HUES48 (cell line): ENCODE results near the gene SARM1.
"Not testable (repeated sequence)": the region's sequence is repeated elsewhere in the genome, so short reads cannot be mapped to it uniquely, and the experiment has no call there.

Source experiments
- H3K27ac ChIP-seq: one replicate; pipeline ENCODE4 v1.7.0; 2013; ENCODE audit warnings: low read depth, low read length, inconsistent platforms
- H3K27me3 ChIP-seq: 2 replicates; pipeline ENCODE4 v1.6.1; 2013; ENCODE audit warnings: mild to moderate bottlenecking, low read length; ENCODE audit not compliant: control insufficient read depth, insufficient read depth
- H3K36me3 ChIP-seq: 2 replicates; pipeline ENCODE4 v1.6.1; 2013; ENCODE audit warnings: low read length; ENCODE audit not compliant: control insufficient read depth, insufficient read depth
- H3K4me1 ChIP-seq: 2 replicates; pipeline ENCODE4 v1.6.1; 2013; ENCODE audit warnings: mild to moderate bottlenecking, low read length; ENCODE audit not compliant: control insufficient read depth, insufficient read depth
- H3K4me3 ChIP-seq: 2 replicates; pipeline ENCODE4 v1.5.1; 2013; ENCODE audit warnings: mild to moderate bottlenecking, low read depth, low read length
- H3K9ac ChIP-seq: 2 replicates; pipeline ENCODE4 v1.6.1; 2013; ENCODE audit warnings: mild to moderate bottlenecking, low read depth, low read length, moderate library complexity
- H3K9me3 ChIP-seq: 2 replicates; pipeline ENCODE4 v1.6.1; 2013; ENCODE audit warnings: low read length; ENCODE audit not compliant: control insufficient read depth, insufficient read depth

The SARM1 gene

GRCh38 chr17:28333083-28333746 lies 38.3 kb upstream of the SARM1 start:
- Histone ChIP-seq H3K4me1 (peaks cover 7% of the 10 kb centered on the region), H3K4me3 (no peak overlapping the region), H3K36me3 (peaks cover 13% of the 10 kb centered on the region), H3K27me3 (no peaks in the 10 kb centered on the region), H3K9me3 (no peaks in the 10 kb centered on the region), H3K27ac (no peak overlapping the region), H3K9ac (no peak overlapping the region)

GRCh38 chr17:28334171-28334570 lies 37.3 kb upstream of the SARM1 start:
- Histone ChIP-seq H3K36me3 (peaks cover 7% of the 10 kb centered on the region), H3K27me3 (no peaks in the 10 kb centered on the region), H3K4me3 (peak overlapping the region; percentile 94), H3K9ac (no peak overlapping the region), H3K4me1 (peaks cover 7% of the 10 kb centered on the region), H3K27ac (no peak overlapping the region), H3K9me3 (no peaks in the 10 kb centered on the region)

GRCh38 chr17:28334666-28335200 lies 36.8 kb upstream of the SARM1 start:
- peak overlapping the region; percentile 84 for H3K27ac ChIP-seq
- H3K4me3 ChIP-seq, result peak overlapping the region; percentile 94
- no peaks in the 10 kb centered on the region for H3K9me3 ChIP-seq
- peak overlapping the region; percentile 62 for H3K9ac ChIP-seq
- peaks cover 6% of the 10 kb centered on the region for H3K36me3 ChIP-seq
- no peaks in the 10 kb centered on the region for H3K27me3 ChIP-seq
- peaks cover 7% of the 10 kb centered on the region for H3K4me1 ChIP-seq

- Histone ChIP-seq H3K9me3 (no peaks in the 10 kb centered on the region), H3K27ac (peak within 1 kb of the TSS; percentile 84), H3K27me3 (no peaks in the 10 kb centered on the region), H3K4me3 (peak within 1 kb of the TSS; percentile 94), H3K36me3 (peaks cover 12% of the 10 kb centered on the region), H3K4me1 (peaks cover 7% of the 10 kb centered on the region), H3K9ac (peak within 1 kb of the TSS; percentile 90)
Measured at GRCh38 chr17:28335201-28335958, 36.1 kb upstream of the SARM1 start, which contains the start of the genes IFT20 and TNFAIP1. IFT20 (minus strand) TSS chr17:28335472; CDS start chr17:28331985, 3,487 bp downstream. TNFAIP1 (plus strand) TSS chr17:28335761; CDS start chr17:28339522, 3,761 bp downstream.

- H3K36me3 ChIP-seq, result peaks cover 18% of the 10 kb centered on the region
- peak overlapping the region; percentile 83 for H3K27ac ChIP-seq
- H3K4me3 ChIP-seq, result peak overlapping the region; percentile 94
- H3K4me1 ChIP-seq, result peaks cover 7% of the 10 kb centered on the region
- H3K27me3 ChIP-seq, result no peaks in the 10 kb centered on the region
- H3K9ac ChIP-seq, result peak overlapping the region; percentile 90
- no peaks in the 10 kb centered on the region for H3K9me3 ChIP-seq
Measured at GRCh38 chr17:28335959-28336871, 35.3 kb upstream of the SARM1 start.

GRCh38 chr17:28338056-28338768 lies 33.3 kb upstream of the SARM1 start:
- Histone ChIP-seq H3K4me3 (no peak overlapping the region), H3K9ac (no peak overlapping the region), H3K27ac (no peak overlapping the region), H3K27me3 (no peaks in the 10 kb centered on the region), H3K9me3 (no peaks in the 10 kb centered on the region), H3K36me3 (peaks cover 38% of the 10 kb centered on the region), H3K4me1 (peaks cover 7% of the 10 kb centered on the region)

- H3K4me1 ChIP-seq, H3K27ac ChIP-seq, H3K4me3 ChIP-seq, H3K27me3 ChIP-seq, H3K9me3 ChIP-seq, H3K9ac ChIP-seq: not testable (repeated sequence)
- peaks cover 42% of the 10 kb centered on the region for H3K36me3 ChIP-seq
Measured at GRCh38 chr17:28338769-28339212, 32.7 kb upstream of the SARM1 start.

GRCh38 chr17:28339431-28339830 lies 32.1 kb upstream of the SARM1 start:
- H3K27ac ChIP-seq, result no peak overlapping the region
- no peak overlapping the region for H3K9ac ChIP-seq
- peaks cover 48% of the 10 kb centered on the region for H3K36me3 ChIP-seq

GRCh38 chr17:28340374-28340773 lies 31.1 kb upstream of the SARM1 start:
- H3K36me3 ChIP-seq, result peaks cover 57% of the 10 kb centered on the region
- no peaks in the 10 kb centered on the region for H3K27me3 ChIP-seq
- no peaks in the 10 kb centered on the region for H3K9me3 ChIP-seq
- H3K27ac ChIP-seq, result no peak overlapping the region
- no peak overlapping the region for H3K4me3 ChIP-seq
- H3K9ac ChIP-seq, result no peak overlapping the region
- H3K4me1 ChIP-seq, result peaks cover 7% of the 10 kb centered on the region

More at GRCh38 chr17:28339431-28339830, 32.1 kb upstream of the SARM1 start:
- no peaks in the 10 kb centered on the region for H3K9me3 ChIP-seq
- no peaks in the 10 kb centered on the region for H3K27me3 ChIP-seq
- H3K4me3 ChIP-seq, result no peak overlapping the region
- H3K4me1 ChIP-seq, result peaks cover 7% of the 10 kb centered on the region

- no peaks in the 10 kb centered on the region for H3K27me3 ChIP-seq
- H3K36me3 ChIP-seq, result peaks cover 69% of the 10 kb centered on the region
- H3K4me3 ChIP-seq, result no peak overlapping the region
- H3K4me1 ChIP-seq, result peaks cover 14% of the 10 kb centered on the region
- no peak overlapping the region for H3K27ac ChIP-seq
- no peak overlapping the region for H3K9ac ChIP-seq
- H3K9me3 ChIP-seq, result no peaks in the 10 kb centered on the region
Measured at GRCh38 chr17:28341516-28341915, 30.0 kb upstream of the SARM1 start.
